ENCODE measurements around the gene RAB26.

DNA sequence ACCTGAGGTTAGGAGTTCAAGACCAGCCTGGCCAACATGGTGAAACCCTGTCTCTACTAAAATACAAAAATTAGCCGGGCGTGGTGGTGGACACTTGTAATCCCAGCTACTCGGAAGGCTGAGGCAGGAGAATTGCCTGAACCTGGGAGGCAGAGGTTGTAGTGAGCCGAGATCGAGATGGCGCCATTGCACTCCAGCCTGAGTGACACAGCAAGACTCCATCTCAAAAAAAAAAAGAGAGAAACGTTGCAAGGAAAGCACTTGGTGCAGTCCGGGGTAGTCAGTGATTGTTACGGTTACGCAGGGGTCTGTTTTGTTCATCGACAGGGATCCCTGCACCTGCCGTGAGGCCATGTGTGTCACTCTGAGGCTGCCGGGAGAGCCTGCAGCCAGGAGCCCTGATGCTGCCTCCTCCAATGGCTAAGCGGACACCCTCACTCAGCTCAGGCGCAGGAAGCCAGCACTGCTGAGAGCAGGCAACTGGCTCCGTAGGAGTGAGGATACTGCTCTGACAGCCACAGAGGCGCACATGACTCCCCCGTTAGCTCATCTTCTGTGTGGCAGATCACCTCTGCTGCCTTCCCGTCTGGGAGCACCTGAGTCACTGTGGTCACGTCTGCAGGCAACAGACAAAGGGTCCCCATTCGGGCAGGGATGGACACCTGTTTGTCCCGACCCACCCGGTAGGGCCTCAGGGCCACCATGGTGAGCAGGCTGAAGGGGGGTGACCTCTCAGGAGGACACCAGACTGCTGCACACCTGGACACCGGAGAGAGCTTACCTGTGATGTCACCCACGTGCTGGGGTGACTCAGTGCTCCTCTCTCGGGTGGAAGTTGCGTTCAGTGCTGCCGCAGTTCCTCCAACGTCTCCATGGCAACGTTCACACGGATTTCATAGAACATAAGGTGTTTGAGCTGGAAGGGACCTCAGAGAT, 5.2 kb upstream of the RAB26 start:
- TF ChIP-seq, protein P1, sequence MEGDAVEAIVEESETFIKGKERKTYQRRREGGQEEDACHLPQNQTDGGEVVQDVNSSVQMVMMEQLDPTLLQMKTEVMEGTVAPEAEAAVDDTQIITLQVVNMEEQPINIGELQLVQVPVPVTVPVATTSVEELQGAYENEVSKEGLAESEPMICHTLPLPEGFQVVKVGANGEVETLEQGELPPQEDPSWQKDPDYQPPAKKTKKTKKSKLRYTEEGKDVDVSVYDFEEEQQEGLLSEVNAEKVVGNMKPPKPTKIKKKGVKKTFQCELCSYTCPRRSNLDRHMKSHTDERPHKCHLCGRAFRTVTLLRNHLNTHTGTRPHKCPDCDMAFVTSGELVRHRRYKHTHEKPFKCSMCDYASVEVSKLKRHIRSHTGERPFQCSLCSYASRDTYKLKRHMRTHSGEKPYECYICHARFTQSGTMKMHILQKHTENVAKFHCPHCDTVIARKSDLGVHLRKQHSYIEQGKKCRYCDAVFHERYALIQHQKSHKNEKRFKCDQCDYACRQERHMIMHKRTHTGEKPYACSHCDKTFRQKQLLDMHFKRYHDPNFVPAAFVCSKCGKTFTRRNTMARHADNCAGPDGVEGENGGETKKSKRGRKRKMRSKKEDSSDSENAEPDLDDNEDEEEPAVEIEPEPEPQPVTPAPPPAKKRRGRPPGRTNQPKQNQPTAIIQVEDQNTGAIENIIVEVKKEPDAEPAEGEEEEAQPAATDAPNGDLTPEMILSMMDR (IDR thresholded peaks at IDR 0.05) = no peak
- no peak for TF ChIP-seq POLR2A (IDR thresholded peaks at IDR 0.05)
